Astrocyte of the spinal cord (primary cell): ENCODE results near the gene UNK.

Experiments
- DNase-seq: peaks from one replicate; pipeline ENCODE4 v3.0.0; 2011; ENCODE audit warnings: low read depth, low spot score
- H3K4me3 ChIP-seq: 2 replicates; pipeline ENCODE4 v1.5.1; 2011; ENCODE audit warnings: low read depth, mild to moderate bottlenecking, low read length, moderate library complexity
- in situ Hi-C: cut with HindIII; loops from 2 replicates; pipeline ENCODE4 v1.10.0; 2017; ENCODE audit warnings: low sequenced_read_pairs
- TF ChIP-seq, protein P1 (sequence below): IDR thresholded peaks from 2 replicates; pipeline ENCODE4 v1.5.1; 2012; ENCODE audit warnings: low read depth, mild to moderate bottlenecking, low read length, inconsistent platforms

UNK gene

DNA sequence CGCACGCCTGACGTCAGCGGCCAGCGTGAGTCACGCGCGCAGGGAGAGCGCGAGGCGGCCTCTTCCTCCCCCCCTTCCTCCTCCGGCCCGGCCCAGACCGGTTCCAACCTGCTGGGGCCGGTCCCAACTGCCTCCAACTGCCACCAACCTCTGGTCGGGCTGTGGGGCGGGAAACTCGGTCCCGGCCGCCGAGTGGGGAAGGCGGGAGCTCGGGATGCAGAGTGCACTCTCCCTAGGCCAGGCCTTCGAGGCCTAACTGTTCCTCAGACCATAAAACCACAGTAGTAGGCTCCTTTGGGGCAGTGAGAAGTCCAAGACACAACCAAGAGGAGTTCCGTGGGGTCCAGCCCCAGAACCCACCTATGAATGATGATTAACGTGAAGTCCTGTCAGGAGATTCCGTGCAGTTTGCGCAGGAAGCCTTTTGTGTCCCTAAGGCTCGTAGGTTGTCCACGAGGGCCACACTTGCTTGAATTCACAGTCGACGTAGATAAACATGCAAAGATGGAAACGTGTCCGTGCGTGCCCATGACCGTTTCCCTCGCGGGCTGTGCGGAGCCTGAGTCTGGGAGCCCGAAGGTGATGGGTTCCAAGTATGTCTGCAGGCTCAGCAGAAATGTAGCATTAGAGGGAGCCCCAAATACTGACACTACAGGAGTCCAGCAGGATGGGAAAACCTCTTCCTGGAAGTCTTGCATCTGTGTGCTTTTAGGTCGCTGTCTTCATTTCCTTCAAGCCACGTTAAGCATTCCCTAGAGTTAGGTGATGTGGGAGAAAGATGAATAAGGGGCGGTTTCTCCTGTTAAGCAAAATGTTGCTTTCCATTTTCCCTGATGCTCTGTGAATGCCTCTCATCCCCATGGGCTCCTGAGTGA is 647 bp downstream of the UNK start:
- peak; percentile 95 for DNase-seq
- H3K4me3 ChIP-seq = peak overlapping the region; percentile 71
- in situ Hi-C loops = no loop called here
- TF ChIP-seq, protein P1, sequence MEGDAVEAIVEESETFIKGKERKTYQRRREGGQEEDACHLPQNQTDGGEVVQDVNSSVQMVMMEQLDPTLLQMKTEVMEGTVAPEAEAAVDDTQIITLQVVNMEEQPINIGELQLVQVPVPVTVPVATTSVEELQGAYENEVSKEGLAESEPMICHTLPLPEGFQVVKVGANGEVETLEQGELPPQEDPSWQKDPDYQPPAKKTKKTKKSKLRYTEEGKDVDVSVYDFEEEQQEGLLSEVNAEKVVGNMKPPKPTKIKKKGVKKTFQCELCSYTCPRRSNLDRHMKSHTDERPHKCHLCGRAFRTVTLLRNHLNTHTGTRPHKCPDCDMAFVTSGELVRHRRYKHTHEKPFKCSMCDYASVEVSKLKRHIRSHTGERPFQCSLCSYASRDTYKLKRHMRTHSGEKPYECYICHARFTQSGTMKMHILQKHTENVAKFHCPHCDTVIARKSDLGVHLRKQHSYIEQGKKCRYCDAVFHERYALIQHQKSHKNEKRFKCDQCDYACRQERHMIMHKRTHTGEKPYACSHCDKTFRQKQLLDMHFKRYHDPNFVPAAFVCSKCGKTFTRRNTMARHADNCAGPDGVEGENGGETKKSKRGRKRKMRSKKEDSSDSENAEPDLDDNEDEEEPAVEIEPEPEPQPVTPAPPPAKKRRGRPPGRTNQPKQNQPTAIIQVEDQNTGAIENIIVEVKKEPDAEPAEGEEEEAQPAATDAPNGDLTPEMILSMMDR = no peak

DNA sequence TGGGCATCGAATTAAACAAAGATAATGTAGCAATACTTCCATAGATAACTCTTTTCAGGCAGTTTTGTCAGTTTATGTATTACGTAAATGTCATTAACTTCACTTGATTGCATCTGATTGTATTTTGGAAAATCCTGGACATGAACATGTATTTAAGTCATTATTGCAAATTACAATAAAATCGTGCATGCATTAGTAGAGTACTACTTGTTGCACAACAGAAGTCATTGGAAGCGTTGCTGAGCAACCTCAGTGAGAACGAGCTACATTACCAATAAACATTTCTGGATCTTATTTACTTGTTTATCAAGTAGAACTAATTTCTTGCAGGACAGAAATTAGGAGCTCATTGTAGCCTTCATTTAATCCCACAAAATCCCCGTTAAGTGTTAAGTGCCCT is 6.6 kb downstream of the UNK start:
- DNase-seq = no peak
- TF ChIP-seq, protein P1 = no peak

DNA sequence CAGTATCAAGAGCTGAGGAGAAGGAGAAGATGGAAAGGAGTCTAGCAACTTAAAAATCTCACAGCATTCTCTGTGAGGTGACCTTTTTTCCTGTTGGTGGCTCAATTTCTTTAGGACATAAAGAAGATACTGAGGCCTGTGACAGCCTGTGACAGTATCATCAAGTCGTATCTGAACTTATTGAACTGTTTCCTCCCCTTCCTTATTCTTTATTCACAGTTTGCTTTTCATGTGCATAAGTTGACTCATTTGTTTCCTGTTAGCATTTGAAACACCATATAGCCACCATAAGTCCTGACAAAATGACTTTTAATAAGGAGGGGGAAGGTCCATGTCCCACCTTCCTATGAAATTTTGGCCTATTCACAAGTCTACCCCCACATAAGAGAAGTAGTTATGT is 8.9 kb downstream of the UNK start:
- no peak for DNase-seq
- in situ Hi-C loops = no loop called here
- no peak overlapping the region for H3K4me3 ChIP-seq
- TF ChIP-seq, protein P1 = no peak

More for the DNA sequence above, 6.6 kb downstream of the UNK start:
- no peak overlapping the region for H3K4me3 ChIP-seq
- in situ Hi-C loops = no loop called here

DNA sequence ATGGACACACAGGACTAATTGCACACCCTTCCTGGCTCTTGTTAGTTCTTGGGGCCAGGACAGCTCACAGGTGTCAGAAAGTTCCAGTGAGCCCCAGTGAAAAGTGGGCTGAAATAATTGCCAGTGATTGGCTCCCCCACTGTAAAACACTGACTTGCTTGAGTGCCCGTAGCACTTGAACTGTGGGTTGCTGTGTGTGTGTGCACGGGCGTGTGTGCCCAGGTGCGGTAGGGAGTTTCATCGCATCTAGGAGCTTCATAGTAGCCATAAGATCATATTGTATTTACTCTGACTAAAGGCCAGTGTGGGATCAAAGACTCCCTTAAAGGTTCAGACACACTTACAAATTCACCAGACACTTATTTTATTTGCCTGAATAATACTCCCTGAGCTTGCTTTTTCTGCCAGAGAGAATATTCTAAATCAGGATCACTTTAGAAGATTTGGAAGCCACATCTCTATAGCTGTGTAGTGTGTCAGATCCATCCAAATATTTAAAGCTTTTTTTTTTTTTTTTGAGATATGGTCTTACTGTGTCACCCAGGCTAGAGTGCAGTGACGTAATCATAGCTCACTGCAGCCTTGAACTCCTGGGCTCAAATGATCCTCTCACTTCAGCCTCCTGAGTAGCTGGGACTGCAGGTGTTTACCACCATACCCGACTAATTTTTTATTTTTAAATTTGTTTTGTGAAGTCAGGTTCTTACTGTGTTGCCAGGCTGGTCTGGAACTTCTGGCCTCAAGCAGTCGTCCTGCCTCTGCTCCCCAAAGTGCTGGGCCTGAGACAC is 11.4 kb downstream of the UNK start:
- TF ChIP-seq, protein P1 = no peak
- in situ Hi-C loops = no loop called here
- H3K4me3 ChIP-seq = no peak overlapping the region
- no peak for DNase-seq

DNA sequence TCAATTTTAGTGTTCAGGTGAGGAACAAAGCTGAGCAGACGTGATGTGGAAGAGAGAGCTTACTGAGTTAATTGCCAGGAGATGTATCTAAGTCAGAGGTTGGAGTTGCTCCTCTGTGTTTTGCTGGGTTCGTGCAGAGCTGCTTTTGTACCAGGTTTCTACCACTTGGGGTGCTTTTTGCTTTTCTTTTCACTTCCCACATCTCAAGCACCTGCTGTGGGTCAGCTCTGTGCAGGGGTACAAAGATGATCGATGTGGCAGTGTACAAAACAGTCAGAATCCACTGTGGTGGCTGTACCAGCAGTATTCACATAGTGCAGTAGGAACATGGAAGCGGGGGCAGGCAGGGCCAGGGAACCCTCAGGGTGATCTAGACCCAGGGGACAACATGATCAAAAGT is 14.8 kb downstream of the UNK start:
- TF ChIP-seq, protein P1 = no peak
- H3K4me3 ChIP-seq = no peak overlapping the region
- no peak for DNase-seq
- in situ Hi-C loops = no loop called here

DNA sequence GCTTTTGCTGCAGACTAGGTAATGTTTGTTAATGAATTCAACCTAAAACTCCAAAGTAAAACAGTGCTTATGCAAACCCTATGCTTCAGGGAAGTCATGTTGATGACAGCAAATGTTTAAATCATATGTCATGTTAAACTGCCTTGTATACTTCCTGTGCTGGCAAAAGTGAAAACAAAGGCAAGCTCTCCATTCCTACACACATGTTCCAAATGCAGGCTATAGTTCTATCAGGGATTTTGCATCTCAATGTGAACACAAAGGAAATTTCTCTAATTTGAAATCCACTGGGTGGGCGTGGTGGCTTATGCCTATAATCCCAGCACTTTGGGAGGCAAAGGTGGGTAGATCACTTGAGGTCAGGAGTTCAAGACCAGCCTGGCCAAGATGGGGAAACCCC is 19.3 kb downstream of the UNK start:
- no peak overlapping the region for H3K4me3 ChIP-seq
- TF ChIP-seq, protein P1 = no peak
- in situ Hi-C loops = no loop called here
- no peak for DNase-seq
